T-helper 1 cell treated with Interleukin-12 subunit alpha and Interleukin-12 subunit beta and Interleukin-4 antibody, amounts not matched to agents 30 μg/mL and 1 μg/mL, for 36 hours (primary cell): Measurements from ENCODE around the gene RASSF5.

Source experiments
- H3K27ac Mint-ChIP-seq: one replicate; pipeline ENCODE4 v1.8.0; 2021; ENCODE audit warnings: mild to moderate bottlenecking, mixed read lengths
- H3K27me3 Mint-ChIP-seq: one replicate; pipeline ENCODE4 v1.8.0; 2021; ENCODE audit warnings: low read depth, mixed read lengths
- H3K36me3 Mint-ChIP-seq: one replicate; pipeline ENCODE4 v1.8.0; 2021; ENCODE audit warnings: low read depth, mixed read lengths
- H3K4me1 Mint-ChIP-seq: one replicate; pipeline ENCODE4 v1.8.0; 2021; ENCODE audit warnings: low read depth, mixed read lengths
- H3K4me3 Mint-ChIP-seq: one replicate; pipeline ENCODE4 v1.8.0; 2021; ENCODE audit warnings: mild to moderate bottlenecking, moderate library complexity, mixed read lengths
- H3K9me3 Mint-ChIP-seq: one replicate; pipeline ENCODE4 v1.8.0; 2021; ENCODE audit warnings: mixed read lengths

The RASSF5 gene

DNA sequence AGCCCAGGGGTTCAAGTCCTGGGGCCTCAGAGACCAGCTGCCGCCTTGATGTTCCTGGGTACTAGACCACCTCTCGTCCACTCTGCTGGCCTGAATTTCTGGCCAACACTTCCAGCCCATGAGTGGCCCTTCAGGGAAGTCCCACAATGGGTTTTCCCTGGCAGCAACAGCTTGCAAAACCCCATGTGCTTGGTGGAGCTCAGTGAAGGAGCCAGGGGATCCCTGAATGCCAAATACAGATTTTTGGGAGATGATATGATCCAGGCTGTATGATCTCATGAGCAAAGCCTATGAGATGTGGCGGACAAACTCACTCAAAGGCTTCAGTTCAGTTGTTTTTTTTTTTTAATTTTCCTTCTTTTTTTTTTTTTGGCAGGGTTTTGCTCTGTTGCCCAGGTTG lies 9.6 kb upstream of the RASSF5 start:
- H3K4me3 Mint-ChIP-seq: no peak overlapping the region
- peaks cover 40% of the 10 kb centered on the region for H3K36me3 Mint-ChIP-seq
- peaks cover 19% of the 10 kb centered on the region for H3K4me1 Mint-ChIP-seq
- no peaks in the 10 kb centered on the region for H3K27me3 Mint-ChIP-seq
- H3K9me3 Mint-ChIP-seq: no peaks in the 10 kb centered on the region
- no peak overlapping the region for H3K27ac Mint-ChIP-seq

DNA sequence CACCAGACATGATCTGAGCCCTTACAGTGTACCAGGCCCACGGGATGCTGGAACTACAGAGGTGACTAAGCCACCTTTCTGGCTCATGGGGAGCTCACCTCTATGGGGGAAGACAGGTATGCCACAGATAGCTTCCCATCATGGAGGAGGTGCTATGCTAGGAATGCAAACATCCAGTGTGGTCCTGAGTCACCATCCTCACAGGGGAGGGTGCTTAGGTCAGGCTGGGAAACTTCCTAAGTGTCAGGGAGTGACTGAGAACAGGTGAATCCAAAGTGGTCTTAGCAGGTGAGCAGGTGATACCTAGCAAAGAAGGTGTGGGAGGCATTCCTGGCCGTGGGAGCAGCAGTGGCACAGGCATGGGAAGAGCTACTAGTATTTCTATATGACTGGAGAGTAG lies 8.6 kb upstream of the RASSF5 start:
- Mint-ChIP-seq H3K4me1 (peaks cover 25% of the 10 kb centered on the region), H3K9me3 (no peaks in the 10 kb centered on the region), H3K36me3 (peaks cover 41% of the 10 kb centered on the region), H3K27me3 (no peaks in the 10 kb centered on the region), H3K27ac (no peak overlapping the region), H3K4me3 (no peak overlapping the region)

DNA sequence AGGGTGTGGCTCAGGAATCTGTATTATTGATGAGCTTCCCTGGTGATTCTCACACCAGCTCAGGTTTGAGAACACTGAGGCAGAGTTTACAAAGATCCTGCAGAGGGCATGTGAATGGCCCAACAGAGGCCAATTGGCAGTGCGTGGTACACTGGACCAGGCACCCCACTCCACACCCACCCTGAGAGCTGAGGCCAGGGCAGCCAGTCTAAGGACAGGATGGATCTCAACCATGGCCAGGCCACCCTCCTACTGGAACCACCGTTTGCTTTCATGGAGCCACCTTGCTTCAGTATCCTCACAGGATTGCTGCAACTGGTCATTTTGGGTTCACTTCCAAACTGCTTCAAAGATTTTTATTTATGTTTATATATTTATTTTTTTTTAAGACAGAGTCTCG lies 7.3 kb upstream of the RASSF5 start:
- Mint-ChIP-seq H3K27me3 (no peaks in the 10 kb centered on the region), H3K9me3 (no peaks in the 10 kb centered on the region), H3K4me1 (peaks cover 31% of the 10 kb centered on the region), H3K27ac (no peak overlapping the region), H3K36me3 (peaks cover 39% of the 10 kb centered on the region), H3K4me3 (no peak overlapping the region)

DNA sequence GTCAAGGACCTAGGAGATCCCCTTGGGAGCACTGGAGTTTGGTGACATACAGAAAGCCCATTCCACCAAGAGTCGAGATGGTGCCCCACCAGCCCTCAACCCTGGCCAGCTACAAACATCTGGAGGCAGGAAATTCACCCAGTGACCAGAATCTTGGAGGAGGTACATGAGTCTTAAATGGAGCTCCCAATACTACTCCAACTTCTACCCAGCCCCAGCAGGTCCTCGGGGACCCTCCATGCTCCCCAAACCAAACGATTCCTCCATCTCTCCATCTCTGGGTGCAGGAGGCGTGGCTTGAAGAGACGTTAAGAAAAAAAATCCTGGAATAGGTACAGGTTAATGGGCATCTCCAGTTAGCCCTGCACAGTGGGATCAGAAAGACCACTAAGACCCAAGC lies 5.5 kb upstream of the RASSF5 start:
- peaks cover 35% of the 10 kb centered on the region for H3K4me1 Mint-ChIP-seq
- H3K36me3 Mint-ChIP-seq: peaks cover 27% of the 10 kb centered on the region
- no peak overlapping the region for H3K4me3 Mint-ChIP-seq
- no peak overlapping the region for H3K27ac Mint-ChIP-seq
- no peaks in the 10 kb centered on the region for H3K9me3 Mint-ChIP-seq
- H3K27me3 Mint-ChIP-seq: no peaks in the 10 kb centered on the region

- H3K9me3 Mint-ChIP-seq: no peaks in the 10 kb centered on the region
- H3K36me3 Mint-ChIP-seq: peaks cover 23% of the 10 kb centered on the region
- H3K4me1 Mint-ChIP-seq: peaks cover 33% of the 10 kb centered on the region
- no peaks in the 10 kb centered on the region for H3K27me3 Mint-ChIP-seq
- H3K4me3 Mint-ChIP-seq: no peak overlapping the region
- no peak overlapping the region for H3K27ac Mint-ChIP-seq
These were observed 4.9 kb upstream of the RASSF5 start for GRCh38 chr1:206502403-206502802.

- Mint-ChIP-seq H3K27me3 (no peaks in the 10 kb centered on the region), H3K27ac (no peak overlapping the region), H3K36me3 (peaks cover 22% of the 10 kb centered on the region), H3K4me3 (no peak overlapping the region), H3K4me1 (peaks cover 33% of the 10 kb centered on the region), H3K9me3 (no peaks in the 10 kb centered on the region)
These were observed 4.5 kb upstream of the RASSF5 start for GRCh38 chr1:206502812-206503211.

- Mint-ChIP-seq H3K4me3 (no peak overlapping the region), H3K9me3 (no peaks in the 10 kb centered on the region), H3K27me3 (peaks cover 10% of the 10 kb centered on the region), H3K36me3 (peaks cover 14% of the 10 kb centered on the region), H3K27ac (peak overlapping the region; percentile 47), H3K4me1 (peaks cover 35% of the 10 kb centered on the region)
These were observed 3.6 kb upstream of the RASSF5 start for GRCh38 chr1:206503591-206504362.

DNA sequence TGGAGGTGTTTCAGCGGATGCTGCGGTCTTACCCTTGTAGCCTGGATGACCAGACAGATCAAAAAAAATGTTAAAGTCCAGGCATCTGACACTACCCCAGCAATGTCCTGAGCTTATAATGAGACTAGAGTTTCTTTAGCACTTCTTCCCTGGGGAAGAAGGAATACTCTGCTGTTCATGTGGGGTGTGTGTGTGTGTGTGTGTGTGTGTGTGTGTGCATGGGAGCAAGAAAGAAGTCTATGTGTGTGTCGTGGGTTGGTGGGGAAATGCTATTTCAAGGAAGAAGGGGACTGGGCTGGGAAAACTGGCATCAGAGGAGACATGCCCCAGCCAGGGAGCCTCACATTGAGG lies 3.0 kb upstream of the RASSF5 start:
- peaks cover 40% of the 10 kb centered on the region for H3K4me1 Mint-ChIP-seq

GRCh38 chr1:206505702-206506355 lies 1.5 kb upstream of the RASSF5 start:
- no peaks in the 10 kb centered on the region for H3K9me3 Mint-ChIP-seq
- peaks cover 10% of the 10 kb centered on the region for H3K36me3 Mint-ChIP-seq
- H3K4me1 Mint-ChIP-seq: peaks cover 44% of the 10 kb centered on the region
- H3K4me3 Mint-ChIP-seq: peak overlapping the region; percentile 79
- peaks cover 22% of the 10 kb centered on the region for H3K27me3 Mint-ChIP-seq
- H3K27ac Mint-ChIP-seq: no peak overlapping the region

More for the DNA sequence above, 3.0 kb upstream of the RASSF5 start:
- no peak overlapping the region for H3K27ac Mint-ChIP-seq
- H3K36me3 Mint-ChIP-seq: peaks cover 13% of the 10 kb centered on the region
- H3K4me3 Mint-ChIP-seq: peak overlapping the region; percentile 3
- no peaks in the 10 kb centered on the region for H3K9me3 Mint-ChIP-seq
- H3K27me3 Mint-ChIP-seq: peaks cover 15% of the 10 kb centered on the region

GRCh38 chr1:206506405-206507283 lies 687 bp upstream of the RASSF5 start:
- H3K4me3 Mint-ChIP-seq: peak overlapping the region; percentile 79
- peak overlapping the region; percentile 71 for H3K27ac Mint-ChIP-seq
- peaks cover 10% of the 10 kb centered on the region for H3K36me3 Mint-ChIP-seq
- peaks cover 44% of the 10 kb centered on the region for H3K4me1 Mint-ChIP-seq
- H3K27me3 Mint-ChIP-seq: peaks cover 22% of the 10 kb centered on the region
- no peaks in the 10 kb centered on the region for H3K9me3 Mint-ChIP-seq

GRCh38 chr1:206508130-206508889 lies 979 bp downstream of the RASSF5 start:
- Mint-ChIP-seq H3K9me3 (no peaks in the 10 kb centered on the region), H3K4me1 (peaks cover 39% of the 10 kb centered on the region), H3K36me3 (peaks cover 7% of the 10 kb centered on the region), H3K27ac (no peak overlapping the region), H3K4me3 (peak overlapping the region; percentile 67), H3K27me3 (peaks cover 22% of the 10 kb centered on the region)

GRCh38 chr1:206508956-206509355 lies 1.6 kb downstream of the RASSF5 start:
- Mint-ChIP-seq H3K4me1 (peaks cover 33% of the 10 kb centered on the region), H3K9me3 (no peaks in the 10 kb centered on the region), H3K27ac (peak overlapping the region; percentile 11), H3K4me3 (peak overlapping the region; percentile 67), H3K36me3 (peaks cover 8% of the 10 kb centered on the region), H3K27me3 (peaks cover 22% of the 10 kb centered on the region)

DNA sequence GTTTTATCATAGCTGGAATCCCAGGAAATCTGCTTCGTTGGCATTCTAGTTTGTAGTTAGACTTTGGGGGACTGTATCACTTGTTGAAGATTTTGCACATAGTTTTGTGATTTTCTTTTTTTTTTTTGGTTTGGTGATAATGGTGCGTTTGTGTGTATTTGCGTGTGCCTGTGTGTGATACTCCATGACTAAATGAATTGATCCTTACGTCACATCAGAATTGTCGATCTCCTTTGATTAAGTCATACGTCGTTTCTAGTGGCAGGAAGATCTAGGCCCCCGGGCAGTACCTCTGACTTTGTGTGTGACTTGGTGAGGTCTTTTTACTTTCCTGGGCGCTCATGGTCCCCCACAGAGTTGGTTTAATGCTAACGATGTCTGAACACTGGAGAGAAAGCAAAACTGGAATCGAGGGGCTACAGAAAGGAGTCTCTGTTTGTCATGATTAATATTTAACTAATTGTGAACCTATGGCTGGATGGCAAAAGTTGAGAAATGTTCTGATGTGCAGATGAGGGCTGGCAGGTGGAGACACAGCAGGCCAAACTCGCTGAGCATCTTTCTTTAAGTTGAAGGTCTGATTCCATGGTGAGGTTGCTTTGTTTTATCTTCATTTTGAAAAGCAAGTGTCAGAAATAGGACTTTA lies 2.4 kb downstream of the RASSF5 start:
- Mint-ChIP-seq H3K9me3 (no peaks in the 10 kb centered on the region), H3K27me3 (peaks cover 22% of the 10 kb centered on the region), H3K4me3 (no peak overlapping the region), H3K27ac (no peak overlapping the region), H3K4me1 (peaks cover 28% of the 10 kb centered on the region), H3K36me3 (peaks cover 13% of the 10 kb centered on the region)

- Mint-ChIP-seq H3K9me3 (no peaks in the 10 kb centered on the region), H3K27ac (no peak overlapping the region)
These were observed 3.0 kb downstream of the RASSF5 start for GRCh38 chr1:206510371-206510770.

More at GRCh38 chr1:206510371-206510770, 3.0 kb downstream of the RASSF5 start:
- no peak overlapping the region for H3K4me3 Mint-ChIP-seq
- peaks cover 14% of the 10 kb centered on the region for H3K36me3 Mint-ChIP-seq
- H3K27me3 Mint-ChIP-seq: peaks cover 22% of the 10 kb centered on the region
- H3K4me1 Mint-ChIP-seq: peaks cover 24% of the 10 kb centered on the region
